Measurements from ENCODE around the gene SRC.

Gene SRC

GRCh38 chr20:37317316-37317715, 28.6 kb upstream of the SRC start:
- TF ChIP-seq POLR2AphosphoS5 (IDR thresholded peaks at IDR 0.05; ENCODE audit: borderline replicate concordance, low read depth, low read length) (no peak), EZH2 (IDR thresholded peaks at IDR 0.05) (no peak), FOXP2 (optimal IDR thresholded peaks at IDR 0.05; ENCODE audit: control extremely low read depth, extremely low read length, insufficient read depth) (no peak)
- no peak overlapping the region for H3K27ac ChIP-seq
- H3K36me3 ChIP-seq (ENCODE audit: insufficient read depth, low read length), result peaks cover 8% of the 10 kb centered on the region; the same call in 1 of the 2 replicates
- no peaks in the 10 kb centered on the region for H3K9me3 ChIP-seq (ENCODE audit: low read depth, low read length)
- H3K4me3 ChIP-seq, result no peak overlapping the region
- DNase-seq (ENCODE audit: low read depth, low spot score), result no peak
- no peak overlapping the region for H3K9ac ChIP-seq (ENCODE audit: insufficient read length)

GRCh38 chr20:37317994-37318640, 27.8 kb upstream of the SRC start:
- no peak overlapping the region for H3K9ac ChIP-seq (ENCODE audit: insufficient read length)
- H3K36me3 ChIP-seq (ENCODE audit: insufficient read depth, low read length), result peaks cover 11% of the 10 kb centered on the region; the same call in 1 of the 2 replicates
- H3K27ac ChIP-seq, result no peak overlapping the region
- H3K4me3 ChIP-seq, result no peak overlapping the region
- H3K9me3 ChIP-seq (ENCODE audit: low read depth, low read length), result no peaks in the 10 kb centered on the region
- TF ChIP-seq FOXP2 (optimal IDR thresholded peaks at IDR 0.05; ENCODE audit: control extremely low read depth, extremely low read length, insufficient read depth) (no peak), POLR2AphosphoS5 (IDR thresholded peaks at IDR 0.05; ENCODE audit: borderline replicate concordance, low read depth, low read length) (no peak), EZH2 (IDR thresholded peaks at IDR 0.05) (no peak)
- no peak for DNase-seq (ENCODE audit: low read depth, low spot score)

GRCh38 chr20:37319151-37319671, 26.7 kb upstream of the SRC start:
- Histone ChIP-seq H3K27ac (no peak overlapping the region), H3K9me3 (ENCODE audit: low read depth, low read length) (no peaks in the 10 kb centered on the region), H3K36me3 (ENCODE audit: insufficient read depth, low read length) (peaks cover 11% of the 10 kb centered on the region; the same call in 1 of the 2 replicates), H3K9ac (ENCODE audit: insufficient read length) (no peak overlapping the region), H3K4me3 (no peak overlapping the region)
- no peak for DNase-seq (ENCODE audit: low read depth, low spot score)
- TF ChIP-seq EZH2 (IDR thresholded peaks at IDR 0.05), result no peak
- no peak for TF ChIP-seq POLR2AphosphoS5 (IDR thresholded peaks at IDR 0.05; ENCODE audit: borderline replicate concordance, low read depth, low read length)
- TF ChIP-seq FOXP2 (optimal IDR thresholded peaks at IDR 0.05; ENCODE audit: control extremely low read depth, extremely low read length, insufficient read depth), result no peak

DNA sequence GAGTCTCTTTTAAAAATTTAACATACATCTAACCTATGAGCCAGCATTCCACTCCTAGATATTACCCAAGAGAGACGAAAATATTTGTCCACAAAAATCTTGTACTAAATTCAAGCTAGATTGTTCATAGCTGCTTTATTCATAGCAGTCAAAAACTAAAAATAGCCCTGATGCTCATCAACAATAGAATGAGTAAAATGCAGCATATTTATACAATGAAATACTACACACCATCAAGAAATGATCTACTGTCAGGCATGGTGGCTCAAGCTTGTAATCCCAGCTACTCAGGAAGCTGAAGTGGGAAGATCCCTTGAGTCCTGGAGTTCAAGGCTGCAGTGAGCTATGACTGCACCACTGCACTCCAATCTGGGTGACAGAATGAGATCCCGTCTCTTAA, 22.0 kb upstream of the SRC start:
- H3K4me3 ChIP-seq, result no peak overlapping the region
- no peaks in the 10 kb centered on the region for H3K9me3 ChIP-seq (ENCODE audit: low read depth, low read length)
- H3K27ac ChIP-seq, result no peak overlapping the region
- H3K36me3 ChIP-seq (ENCODE audit: insufficient read depth, low read length), result 0 out of 2 replicates have a peak, but pooled peaks cover 2% of the 10 kb centered on the region
- no peak overlapping the region for H3K9ac ChIP-seq (ENCODE audit: insufficient read length)
- no peak for TF ChIP-seq FOXP2 (optimal IDR thresholded peaks at IDR 0.05; ENCODE audit: control extremely low read depth, extremely low read length, insufficient read depth)
- TF ChIP-seq POLR2AphosphoS5 (IDR thresholded peaks at IDR 0.05; ENCODE audit: borderline replicate concordance, low read depth, low read length), result no peak
- no peak for TF ChIP-seq EZH2 (IDR thresholded peaks at IDR 0.05)
- no peak for DNase-seq (ENCODE audit: low read depth, low spot score)

GRCh38 chr20:37325206-37325605, 20.7 kb upstream of the SRC start:
- H3K9me3 ChIP-seq (ENCODE audit: low read depth, low read length), result no peaks in the 10 kb centered on the region
- no peak for DNase-seq (ENCODE audit: low read depth, low spot score)
- TF ChIP-seq EZH2 (IDR thresholded peaks at IDR 0.05) (no peak), FOXP2 (optimal IDR thresholded peaks at IDR 0.05; ENCODE audit: control extremely low read depth, extremely low read length, insufficient read depth) (no peak), POLR2AphosphoS5 (IDR thresholded peaks at IDR 0.05; ENCODE audit: borderline replicate concordance, low read depth, low read length) (no peak)
- H3K36me3 ChIP-seq (ENCODE audit: insufficient read depth, low read length), result 0 out of 2 replicates have a peak, but pooled peaks cover 2% of the 10 kb centered on the region
- no peak overlapping the region for H3K4me3 ChIP-seq
- H3K27ac ChIP-seq, result no peak overlapping the region
- no peak overlapping the region for H3K9ac ChIP-seq (ENCODE audit: insufficient read length)

GRCh38 chr20:37326666-37327065, 19.3 kb upstream of the SRC start:
- no peaks in the 10 kb centered on the region for H3K9me3 ChIP-seq (ENCODE audit: low read depth, low read length)
- 0 out of 2 replicates have a peak, but pooled peaks cover 2% of the 10 kb centered on the region for H3K36me3 ChIP-seq (ENCODE audit: insufficient read depth, low read length)
- H3K9ac ChIP-seq (ENCODE audit: insufficient read length), result no peak overlapping the region
- H3K27ac ChIP-seq, result no peak overlapping the region
- no peak for DNase-seq (ENCODE audit: low read depth, low spot score)
- H3K4me3 ChIP-seq, result no peak overlapping the region
- TF ChIP-seq POLR2AphosphoS5 (IDR thresholded peaks at IDR 0.05; ENCODE audit: borderline replicate concordance, low read depth, low read length) (no peak), FOXP2 (optimal IDR thresholded peaks at IDR 0.05; ENCODE audit: control extremely low read depth, extremely low read length, insufficient read depth) (no peak), EZH2 (IDR thresholded peaks at IDR 0.05) (no peak)

DNA sequence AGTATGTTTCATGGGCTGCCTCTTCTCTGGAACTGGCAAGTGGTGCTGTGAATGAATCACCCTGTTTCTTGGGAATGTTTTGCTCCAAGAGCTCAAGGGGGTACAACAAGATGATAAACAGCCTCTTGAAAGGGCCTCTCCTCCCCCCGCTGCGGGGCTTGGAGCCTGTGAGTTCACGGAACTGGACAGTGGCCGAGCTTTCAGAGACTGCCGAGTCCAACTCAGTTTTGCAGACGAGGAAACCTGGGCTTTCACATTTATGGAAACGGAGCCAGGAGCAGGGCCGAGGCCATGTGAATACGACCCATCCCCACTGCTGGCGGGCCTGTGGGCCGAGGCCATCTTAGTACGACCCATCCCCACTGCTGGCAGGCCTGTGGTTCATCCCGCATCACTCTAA, 18.2 kb upstream of the SRC start:
- Histone ChIP-seq H3K9me3 (ENCODE audit: low read depth, low read length) (no peaks in the 10 kb centered on the region), H3K4me3 (no peak overlapping the region), H3K9ac (ENCODE audit: insufficient read length) (no peak overlapping the region), H3K27ac (no peak overlapping the region), H3K36me3 (ENCODE audit: insufficient read depth, low read length) (no peaks in the 10 kb centered on the region)
- DNase-seq (ENCODE audit: low read depth, low spot score), result no peak
- no peak for TF ChIP-seq EZH2 (IDR thresholded peaks at IDR 0.05)

- H3K9ac ChIP-seq (ENCODE audit: insufficient read length), result no peak overlapping the region
- no peaks in the 10 kb centered on the region for H3K9me3 ChIP-seq (ENCODE audit: low read depth, low read length)
- no peak overlapping the region for H3K4me3 ChIP-seq
- TF ChIP-seq EZH2 (IDR thresholded peaks at IDR 0.05) (no peak), POLR2AphosphoS5 (IDR thresholded peaks at IDR 0.05; ENCODE audit: borderline replicate concordance, low read depth, low read length) (no peak), FOXP2 (optimal IDR thresholded peaks at IDR 0.05; ENCODE audit: control extremely low read depth, extremely low read length, insufficient read depth) (no peak)
- H3K27ac ChIP-seq, result no peak overlapping the region
- H3K36me3 ChIP-seq (ENCODE audit: insufficient read depth, low read length), result no peaks in the 10 kb centered on the region
- DNase-seq (ENCODE audit: low read depth, low spot score), result no peak
Measured at GRCh38 chr20:37328149-37328945, 17.6 kb upstream of the SRC start.
